MM.1S (cell line): ENCODE data around the gene ARHGEF6.

Source experiments
- EZH2 ChIP-seq: fragments of 300-600 bp; sonication (generic); optimal IDR thresholded peaks from 2 replicates; pipeline ENCODE3; 2017; ENCODE audit warnings: low read depth, mild to moderate bottlenecking, antibody characterized with exemption, low read length, mixed read lengths
- EZH2phosphoT487 ChIP-seq: fragments of 300-600 bp; sonication (generic); IDR thresholded peaks from 2 replicates; pipeline ENCODE4 v1.6.1; 2018; ENCODE audit warnings: antibody characterized with exemption, low read length
- TF ChIP-seq, protein P1 (sequence below): fragments of 300-600 bp; sonication (generic); IDR thresholded peaks from 2 replicates; pipeline ENCODE4 v1.5.1; 2016; ENCODE audit warnings: antibody characterized with exemption, low read length, mixed read lengths

DNA sequence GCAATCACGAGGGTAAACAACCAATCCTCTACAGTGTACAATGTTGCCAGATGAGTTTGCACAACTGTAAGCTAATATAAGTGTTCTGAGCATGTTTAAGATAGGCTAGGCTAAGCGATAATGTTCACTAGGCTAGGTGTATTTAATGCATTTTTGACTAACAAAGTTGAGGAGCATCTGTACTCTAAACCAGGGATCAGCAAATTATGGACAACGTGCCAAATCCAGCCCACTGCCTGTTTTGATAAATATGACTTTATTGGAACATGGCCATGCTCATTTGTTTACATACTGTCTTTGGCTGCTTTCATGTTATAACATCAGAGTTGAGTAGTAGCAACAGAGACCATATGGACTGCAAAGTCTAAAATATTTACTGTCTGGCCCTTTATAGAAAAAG lies 46.3 kb upstream of the ARHGEF6 start:
- TF ChIP-seq, protein P1, sequence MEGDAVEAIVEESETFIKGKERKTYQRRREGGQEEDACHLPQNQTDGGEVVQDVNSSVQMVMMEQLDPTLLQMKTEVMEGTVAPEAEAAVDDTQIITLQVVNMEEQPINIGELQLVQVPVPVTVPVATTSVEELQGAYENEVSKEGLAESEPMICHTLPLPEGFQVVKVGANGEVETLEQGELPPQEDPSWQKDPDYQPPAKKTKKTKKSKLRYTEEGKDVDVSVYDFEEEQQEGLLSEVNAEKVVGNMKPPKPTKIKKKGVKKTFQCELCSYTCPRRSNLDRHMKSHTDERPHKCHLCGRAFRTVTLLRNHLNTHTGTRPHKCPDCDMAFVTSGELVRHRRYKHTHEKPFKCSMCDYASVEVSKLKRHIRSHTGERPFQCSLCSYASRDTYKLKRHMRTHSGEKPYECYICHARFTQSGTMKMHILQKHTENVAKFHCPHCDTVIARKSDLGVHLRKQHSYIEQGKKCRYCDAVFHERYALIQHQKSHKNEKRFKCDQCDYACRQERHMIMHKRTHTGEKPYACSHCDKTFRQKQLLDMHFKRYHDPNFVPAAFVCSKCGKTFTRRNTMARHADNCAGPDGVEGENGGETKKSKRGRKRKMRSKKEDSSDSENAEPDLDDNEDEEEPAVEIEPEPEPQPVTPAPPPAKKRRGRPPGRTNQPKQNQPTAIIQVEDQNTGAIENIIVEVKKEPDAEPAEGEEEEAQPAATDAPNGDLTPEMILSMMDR, result no peak
- no peak for TF ChIP-seq EZH2
- TF ChIP-seq EZH2phosphoT487, result no peak
